HCT116 (cell line): ENCODE data around the gene SOCS1. TPM values are rescaled to one million over a fixed set of nuclear protein-coding genes. Genes with fewer than 3 reads are reported as not detected.

ENCODE experiments used
- ATAC-seq: fragments of 200-7000 bp; cut with Tn5 transposase; 2 replicates; pipeline ENCODE4 v1.9.1; 2020; ENCODE audit warnings: mild to moderate bottlenecking, moderate library complexity
- BruUV-seq: library from RNA; stranded (reverse); fragments of 400-500 nt; replicated peaks from 2 replicates; lab custom pipeline; 2021; lab: Mats Ljungman, UMichigan
- CTCF ChIA-PET: fragments of 300-600 bp; sonication (Branson Sonifier 250); formaldehyde crosslinking; loops from one replicate; lab custom pipeline; 2021; ENCODE audit warnings: antibody characterized with exemption; lab: Charles Lee
- POLR2A ChIA-PET: fragments of 300-600, 350-600 bp; sonication (Branson Sonifier 250); formaldehyde crosslinking; loops from one replicate; lab custom pipeline; 2021; ENCODE audit warnings: antibody characterized with exemption; lab: Charles Lee
- RAD21 ChIA-PET, 2 experiments: fragments of 300-600 bp; sonication (Branson Sonifier 250); formaldehyde crosslinking; loops; one replicate each; lab custom pipeline; 2023; ENCODE audit warnings: low total read pairs in 2 of 2; ENCODE audit not compliant: uncharacterized antibody in 2 of 2, unreplicated experiment in 2 of 2, low non-redundant PET in 1 of 2; lab: Charles Lee
- DNase-seq: peaks from one replicate; pipeline ENCODE4 v3.0.0-alpha.2; 2010; ENCODE audit warnings: low read depth, low spot score
- H2AFZ ChIP-seq: fragments of 200-600 bp; shearing (Covaris generic), sonication (generic); 2 replicates; pipeline ENCODE4 v1.6.1; 2017; ENCODE audit warnings: low read depth, mixed run types, mixed read lengths, antibody characterized with exemption, low read length; ENCODE audit not compliant: poor library complexity, severe bottlenecking
- H3K27ac ChIP-seq: 2 replicates; pipeline ENCODE4 v1.5.1; 2012; ENCODE audit warnings: low read depth, low read length
- H3K27me3 ChIP-seq: fragments of 200-600 bp; sonication (generic); 2 replicates; pipeline ENCODE4 v1.6.1; 2016; ENCODE audit warnings: mixed run types, low read length, mixed read lengths; ENCODE audit not compliant: insufficient read depth
- H3K36me3 ChIP-seq, 2 experiments: fragments of 200-500 bp in 1 of 2; fragments of 200-600 bp in 1 of 2; sonication (Bioruptor generic) in 1 of 2; sonication (generic) in 1 of 2; 2 replicates each; pipeline versions ENCODE4 v1.5.1 to v1.6.1; 2014 to 2016; ENCODE audit warnings: low read length in 2 of 2, inconsistent platforms in 1 of 2, mixed read lengths in 1 of 2, mixed run types in 1 of 2; ENCODE audit not compliant: insufficient read depth in 2 of 2, control insufficient read depth in 1 of 2
- H3K4me1 ChIP-seq, 2 experiments: fragments of 200-600 bp in 1 of 2; sonication (generic) in 1 of 2; 2 replicates each; pipeline versions ENCODE4 v1.5.1 to v1.6.1; 2012 to 2017; ENCODE audit warnings: low read length in 2 of 2, inconsistent platforms in 1 of 2, mild to moderate bottlenecking in 1 of 2, mixed read lengths in 1 of 2, mixed run types in 1 of 2, moderate library complexity in 1 of 2; ENCODE audit not compliant: insufficient read depth in 2 of 2, control insufficient read depth in 1 of 2
- H3K4me2 ChIP-seq: fragments of 200-600 bp; sonication (generic); 2 replicates; pipeline ENCODE4 v1.6.1; 2017; ENCODE audit warnings: mixed run types, low read length, mixed read lengths
- H3K4me3 ChIP-seq, 2 experiments: fragments of 200-600 bp in 1 of 2; sonication (generic) in 1 of 2; replicated peaks in 1 of 2; 2 replicates each; pipeline ENCODE4 v1.5.1; 2011 to 2016; ENCODE audit warnings: low read length in 2 of 2, control low read depth in 1 of 2, low read depth in 1 of 2, mild to moderate bottlenecking in 1 of 2, mixed read lengths in 1 of 2, mixed run types in 1 of 2
- H3K79me2 ChIP-seq: fragments of 200-600 bp; sonication (generic); 2 replicates; pipeline ENCODE4 v1.6.1; 2017; ENCODE audit warnings: mild to moderate bottlenecking, mixed run types, low read length, moderate library complexity, mixed read lengths; ENCODE audit not compliant: insufficient read depth
- H3K9ac ChIP-seq: fragments of 200-600 bp; sonication (generic); 2 replicates; pipeline ENCODE4 v1.6.1; 2016; ENCODE audit warnings: low read length, mixed read lengths
- H3K9me2 ChIP-seq: fragments of 200-600 bp; sonication (generic), shearing (Covaris generic); 2 replicates; pipeline ENCODE4 v1.6.1; 2017; ENCODE audit warnings: mixed run types, mild to moderate bottlenecking, moderate library complexity; ENCODE audit not compliant: insufficient read depth
- H3K9me3 ChIP-seq, 2 experiments: fragments of 200-500 bp in 1 of 2; fragments of 200-600 bp in 1 of 2; sonication (Bioruptor generic) in 1 of 2; sonication (generic) in 1 of 2; 2 replicates each; pipeline ENCODE4 v1.6.1; 2014 to 2017; ENCODE audit warnings: low read length in 2 of 2, mixed read lengths in 2 of 2, inconsistent platforms in 1 of 2, low read depth in 1 of 2, mild to moderate bottlenecking in 1 of 2, mixed run types in 1 of 2, moderate library complexity in 1 of 2; ENCODE audit not compliant: control insufficient read depth in 1 of 2, insufficient read depth in 1 of 2
- H4K20me1 ChIP-seq: fragments of 200-600 bp; sonication (generic), shearing (Covaris generic); 2 replicates; pipeline ENCODE4 v1.6.1; 2017; ENCODE audit warnings: mixed run types, mild to moderate bottlenecking, moderate library complexity; ENCODE audit not compliant: insufficient read depth
- CBX3 ChIP-seq: IDR thresholded peaks from 2 replicates; pipeline ENCODE4 v1.6.1; 2012; ENCODE audit warnings: low read depth
- CEBPB ChIP-seq: IDR thresholded peaks from 2 replicates; pipeline ENCODE4 v1.6.1; 2012; ENCODE audit warnings: low read depth
- EGR1 ChIP-seq: IDR thresholded peaks from 2 replicates; pipeline ENCODE4 v1.6.1; 2012; ENCODE audit warnings: low read depth
- FOSL1 ChIP-seq: IDR thresholded peaks from 2 replicates; pipeline ENCODE4 v1.6.1; 2012; ENCODE audit warnings: low read depth
- POLR2A ChIP-seq: IDR thresholded peaks from 2 replicates; pipeline ENCODE4 v1.7.0; 2011; ENCODE audit warnings: borderline replicate concordance; ENCODE audit not compliant: insufficient read depth, insufficient read length; ENCODE audit errors: extremely low read depth
- RAD21 ChIP-seq: IDR thresholded peaks from 2 replicates; pipeline ENCODE4 v1.6.1; 2012; ENCODE audit warnings: low read depth, mild to moderate bottlenecking
- REST ChIP-seq: IDR thresholded peaks from 2 replicates; pipeline ENCODE4 v1.6.1; 2012; ENCODE audit warnings: low read depth
- SP1 ChIP-seq: IDR thresholded peaks from 2 replicates; pipeline ENCODE4 v1.6.1; 2012; ENCODE audit warnings: low read depth
- SRF ChIP-seq: IDR thresholded peaks from 2 replicates; pipeline ENCODE4 v1.6.1; 2012; ENCODE audit warnings: low read depth
- ZNF274 ChIP-seq: fragments of 200-500 bp; sonication (Bioruptor generic); IDR thresholded peaks from 2 replicates; pipeline ENCODE4 v1.6.1; 2014; ENCODE audit warnings: mild to moderate bottlenecking, low read depth, low read length, inconsistent platforms
- intact Hi-C: fragments of 100-400 bp; cut with micrococcal nuclease; formaldehyde crosslinking; loops from 2 replicates; pipeline ENCODE4 v1.10.0; 2022
- total RNA-seq: library from RNA; stranded (reverse); gene quantifications from one replicate; pipeline ENCODE4 v1.2.1, GENCODE V29; 2021; ENCODE audit not compliant: unreplicated experiment

Gene SOCS1
- total RNA-seq, 1 experiment from 2014 or later = 4.9 TPM

- BruUV-seq = no TSS peak
- no peaks in the 10 kb centered on the region for H4K20me1 ChIP-seq
- no peaks in the 10 kb centered on the region for H3K79me2 ChIP-seq
- ATAC-seq (no peak), DNase-seq (no peak)
- no peaks in the 10 kb centered on the region for H3K9me2 ChIP-seq
- H3K36me3 ChIP-seq = no peaks in the 10 kb centered on the region
- H3K4me3 ChIP-seq = no peak overlapping the region
- H3K9ac ChIP-seq = no peak overlapping the region
- CTCF ChIA-PET = no interaction called here
- H3K27ac ChIP-seq = no peak overlapping the region
- RAD21 ChIA-PET = no interaction called here
- TF ChIP-seq SRF (no peak), CBX3 (no peak), ZNF274 (no peak), RAD21 (no peak), EGR1 (no peak), POLR2A (no peak), CEBPB (no peak), SP1 (no peak), FOSL1 (no peak)
- H2AFZ ChIP-seq = no peak overlapping the region
- no peaks in the 10 kb centered on the region for H3K27me3 ChIP-seq
- peaks cover 0 to 18% of the 10 kb centered on the region in 2 experiments; a peak in 1 of 4 replicates for H3K9me3 ChIP-seq
- POLR2A ChIA-PET = no interaction called here
- no peaks in the 10 kb centered on the region for H3K4me1 ChIP-seq
- intact Hi-C loops = no loop called here
- H3K4me2 ChIP-seq = no peak overlapping the region
Measured at GRCh38 chr16:11211977-11212797, 43.8 kb downstream of the SOCS1 start.

- ChIA-PET POLR2A (no interaction called here), CTCF (no interaction called here)
- H3K4me3 ChIP-seq = no peak overlapping the region
Measured at GRCh38 chr16:11211061-11211976, 44.7 kb downstream of the SOCS1 start.

More at GRCh38 chr16:11211061-11211976, 44.7 kb downstream of the SOCS1 start:
- no peaks in the 10 kb centered on the region for H3K4me1 ChIP-seq
- no peaks in the 10 kb centered on the region for H4K20me1 ChIP-seq
- no peaks in the 10 kb centered on the region for H3K9me2 ChIP-seq
- no peaks in the 10 kb centered on the region for H3K27me3 ChIP-seq
- no TSS peak for BruUV-seq
- no peak overlapping the region for H2AFZ ChIP-seq
- ATAC-seq = no peak; the same call in 1 of the 2 replicates
- H3K36me3 ChIP-seq = no peaks in the 10 kb centered on the region
- H3K27ac ChIP-seq = no peak overlapping the region
- H3K9me3 ChIP-seq = peaks cover 0 to 21% of the 10 kb centered on the region in 2 experiments; a peak in 1 of 4 replicates
- RAD21 ChIA-PET = no interaction called here
- intact Hi-C loops = no loop called here
- no peak overlapping the region for H3K4me2 ChIP-seq
- no peak overlapping the region for H3K9ac ChIP-seq
- no peaks in the 10 kb centered on the region for H3K79me2 ChIP-seq
- TF ChIP-seq CEBPB (no peak), REST (no peak)
- no peak for DNase-seq
